Activated effector memory CD4-positive, alpha-beta T cell treated with anti-CD3 and anti-CD28 coated beads, Interleukin-2, amount 50 U/mL, for 16 hours (primary cell): Measurements from ENCODE around the gene DNM2.
A peak's percentile ranks its signal among the peaks of the same experiment; 100 is the strongest.
"Not testable (repeated sequence)": the region's sequence is repeated elsewhere in the genome, so short reads cannot be mapped to it uniquely, and the experiment has no call there.

Experiments used
- DNase-seq: peaks from one replicate; pipeline ENCODE4 v3.0.0-alpha.2; 2020

Gene DNM2

GRCh38 chr19:10846500-10847202, 128.8 kb downstream of the DNM2 start:
- no peak for DNase-seq

GRCh38 chr19:10848230-10848856, 130.5 kb downstream of the DNM2 start, which contains the start of gene C19orf38:
Gene C19orf38, plus strand, starts transcription at chr19:10848415. Its CDS starts 94 bp downstream, at chr19:10848509.
- no peak for DNase-seq

- no peak for DNase-seq
These were observed 132.8 kb downstream of the DNM2 start for GRCh38 chr19:10850631-10851030.

GRCh38 chr19:10852098-10852800, 134.4 kb downstream of the DNM2 start:
- DNase-seq: no peak

GRCh38 chr19:10852941-10853340, 135.1 kb downstream of the DNM2 start:
- DNase-seq: no peak

GRCh38 chr19:10854350-10855089, 136.6 kb downstream of the DNM2 start:
- DNase-seq: no peak

GRCh38 chr19:10855879-10856522, 138.1 kb downstream of the DNM2 start:
- DNase-seq: no peak

GRCh38 chr19:10856899-10857298, 139.0 kb downstream of the DNM2 start:
- not testable (repeated sequence) for DNase-seq

- peak; percentile 73 for DNase-seq
These were observed 140.4 kb downstream of the DNM2 start for GRCh38 chr19:10858204-10858828.

GRCh38 chr19:10861103-10861651, 143.3 kb downstream of the DNM2 start:
- DNase-seq: peak; percentile 76

GRCh38 chr19:10862561-10863106, 144.8 kb downstream of the DNM2 start:
- DNase-seq: no peak

- DNase-seq: no peak
These were observed 145.3 kb downstream of the DNM2 start for GRCh38 chr19:10863107-10863717.

GRCh38 chr19:10864538-10864899, 146.6 kb downstream of the DNM2 start:
- DNase-seq: peak; percentile 93

- no peak for DNase-seq
These were observed 148.6 kb downstream of the DNM2 start for GRCh38 chr19:10866495-10866894.

GRCh38 chr19:10868872-10869547, 151.1 kb downstream of the DNM2 start:
- no peak for DNase-seq

- not testable (repeated sequence) for DNase-seq
These were observed 152.0 kb downstream of the DNM2 start for GRCh38 chr19:10869872-10870311.

GRCh38 chr19:10870501-10870954, 152.6 kb downstream of the DNM2 start:
- no peak for DNase-seq

GRCh38 chr19:10870955-10871603, 153.2 kb downstream of the DNM2 start, which contains the start of gene CARM1:
Gene CARM1, plus strand, starts transcription at chr19:10871553. Its CDS starts 150 bp downstream, at chr19:10871703.
- DNase-seq: peak; percentile 100

GRCh38 chr19:10871711-10872545, 154.0 kb downstream of the DNM2 start:
- DNase-seq: peak; percentile 69
